ENCODE measurements around the gene SH3GL2.
A peak's percentile ranks its signal among the peaks of the same experiment; 100 is the strongest.

Gene SH3GL2

DNA sequence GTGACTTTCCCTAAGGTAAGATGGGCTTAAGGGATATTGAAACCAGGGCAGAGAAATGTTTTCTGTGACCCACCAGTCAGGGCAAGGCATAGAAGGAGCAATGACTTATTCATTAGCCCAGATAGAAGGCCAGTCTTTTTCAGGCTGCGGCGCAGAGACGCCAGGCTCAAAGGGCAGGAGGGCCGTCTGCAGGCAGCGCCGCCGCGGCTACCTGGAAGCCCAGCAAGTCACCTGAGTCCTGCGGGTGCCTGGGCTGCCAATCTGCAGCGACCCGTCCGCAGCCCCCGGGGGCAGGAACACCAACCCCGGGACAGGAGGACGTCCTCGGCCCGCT, 322 bp upstream of the SH3GL2 start:
- TF ChIP-seq CTCF (IDR thresholded peaks at IDR 0.05; ENCODE audit: unreplicated experiment in 3 of 3): no peak
- no peaks in the 10 kb centered on the region for H3K36me3 Mint-ChIP-seq (ENCODE audit: low read depth)
- peak overlapping the region; percentile 72 to 88 (median 83) for H3K4me3 Mint-ChIP-seq
- H3K4me1 Mint-ChIP-seq: peaks cover 5% of the 10 kb centered on the region
- H3K27ac Mint-ChIP-seq: no peak overlapping the region
- peaks cover 88% of the 10 kb centered on the region for H3K27me3 Mint-ChIP-seq (ENCODE audit: low read depth)
- no peaks in the 10 kb centered on the region for H3K9me3 Mint-ChIP-seq

DNA sequence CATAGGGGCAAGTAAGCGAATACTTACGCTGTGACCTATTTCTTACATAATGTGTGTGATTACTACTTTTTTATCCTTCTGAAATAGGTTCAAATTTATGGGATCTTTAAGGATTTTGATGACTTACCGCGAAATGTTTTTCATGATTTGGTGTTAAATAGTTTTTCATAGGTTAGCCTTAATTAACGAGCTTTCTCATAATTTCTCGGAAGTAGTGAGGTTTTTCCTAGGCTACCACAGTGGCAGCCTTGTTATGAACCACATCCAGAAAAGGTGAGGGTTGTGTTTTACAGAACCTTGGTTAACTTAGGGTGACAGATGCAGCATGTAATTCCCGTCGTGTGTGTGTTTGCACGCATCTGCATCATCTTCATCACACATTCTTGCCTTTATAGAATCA, 1.3 kb downstream of the SH3GL2 start:
- Mint-ChIP-seq H3K4me3 (peak overlapping the region; percentile 57 to 88 (median 87)), H3K27me3 (ENCODE audit: low read depth) (peaks cover 84% of the 10 kb centered on the region), H3K9me3 (no peaks in the 10 kb centered on the region), H3K27ac (no peak overlapping the region), H3K36me3 (ENCODE audit: low read depth) (no peaks in the 10 kb centered on the region), H3K4me1 (peaks cover 5% of the 10 kb centered on the region)
- no peak for TF ChIP-seq CTCF (IDR thresholded peaks at IDR 0.05; ENCODE audit: unreplicated experiment in 3 of 3)

DNA sequence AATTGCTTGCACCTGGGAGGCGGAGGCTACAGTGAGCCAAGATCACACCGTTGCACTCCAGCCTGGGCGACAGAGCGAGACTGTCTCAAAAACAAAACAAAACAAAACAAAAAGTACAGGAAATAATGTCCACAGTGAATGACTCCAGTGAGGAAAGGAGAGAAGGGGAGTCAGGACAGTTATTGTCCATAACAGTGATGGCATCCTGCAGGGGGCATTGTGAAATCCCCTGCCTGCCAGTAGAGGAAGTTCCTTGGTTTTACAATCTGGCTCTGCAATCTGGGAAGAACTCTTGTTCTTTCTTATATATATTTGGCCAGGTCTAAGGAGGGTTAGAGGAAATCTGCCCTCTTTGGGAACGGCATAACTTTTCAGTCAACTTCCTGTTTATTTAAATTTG, 8.2 kb downstream of the SH3GL2 start:
- no peak for TF ChIP-seq CTCF (IDR thresholded peaks at IDR 0.05; ENCODE audit: unreplicated experiment in 3 of 3)
- Mint-ChIP-seq H3K4me3 (no peak overlapping the region), H3K4me1 (no peaks in the 10 kb centered on the region), H3K9me3 (no peaks in the 10 kb centered on the region), H3K27ac (no peak overlapping the region), H3K27me3 (ENCODE audit: low read depth) (peaks cover 25% of the 10 kb centered on the region), H3K36me3 (ENCODE audit: low read depth) (no peaks in the 10 kb centered on the region)

- Mint-ChIP-seq H3K4me1 (no peaks in the 10 kb centered on the region), H3K27ac (no peak overlapping the region), H3K27me3 (ENCODE audit: low read depth) (peaks cover 16% of the 10 kb centered on the region), H3K9me3 (no peaks in the 10 kb centered on the region), H3K36me3 (ENCODE audit: low read depth) (no peaks in the 10 kb centered on the region), H3K4me3 (no peak overlapping the region)
- TF ChIP-seq CTCF (IDR thresholded peaks at IDR 0.05; ENCODE audit: unreplicated experiment in 3 of 3): no peak
Observed at GRCh38 chr9:17588395-17588794, 9.5 kb downstream of the SH3GL2 start.

GRCh38 chr9:17588941-17589340, 10.1 kb downstream of the SH3GL2 start:
- Mint-ChIP-seq H3K9me3 (no peaks in the 10 kb centered on the region), H3K4me1 (no peaks in the 10 kb centered on the region), H3K27me3 (ENCODE audit: low read depth) (peaks cover 12% of the 10 kb centered on the region), H3K36me3 (ENCODE audit: low read depth) (no peaks in the 10 kb centered on the region), H3K4me3 (no peak overlapping the region), H3K27ac (no peak overlapping the region)
- TF ChIP-seq CTCF (IDR thresholded peaks at IDR 0.05; ENCODE audit: unreplicated experiment in 3 of 3): no peak

- Mint-ChIP-seq H3K27ac (no peak overlapping the region), H3K4me1 (no peaks in the 10 kb centered on the region), H3K27me3 (ENCODE audit: low read depth) (peaks cover 5% of the 10 kb centered on the region), H3K4me3 (no peak overlapping the region), H3K36me3 (ENCODE audit: low read depth) (no peaks in the 10 kb centered on the region), H3K9me3 (no peaks in the 10 kb centered on the region)
- no peak for TF ChIP-seq CTCF (IDR thresholded peaks at IDR 0.05; ENCODE audit: unreplicated experiment in 3 of 3)
Observed at GRCh38 chr9:17589771-17590170, 10.9 kb downstream of the SH3GL2 start.

Measured in nephron (organoid).